GM21515 (cell line): ENCODE data around the gene KNDC1.
"Not testable (repeated sequence)": the region's sequence is repeated elsewhere in the genome, so short reads cannot be mapped to it uniquely, and the experiment has no call there.

Source experiments
- ATAC-seq: cut with Tn5 transposase; IDR thresholded peaks from one replicate; pipeline ENCODE4 v1.9.1; 2021; ENCODE audit not compliant: unreplicated experiment

The KNDC1 gene

GRCh38 chr10:133141144-133141957 lies 18.7 kb upstream of the KNDC1 start:
- no peak for ATAC-seq

GRCh38 chr10:133141958-133142340 lies 18.1 kb upstream of the KNDC1 start:
- ATAC-seq: no peak

- no peak for ATAC-seq
Measured at GRCh38 chr10:133142523-133143199, 17.4 kb upstream of the KNDC1 start.

- ATAC-seq: no peak
Measured at GRCh38 chr10:133143200-133143533, 16.9 kb upstream of the KNDC1 start.

GRCh38 chr10:133143546-133143945 lies 16.5 kb upstream of the KNDC1 start:
- no peak for ATAC-seq

GRCh38 chr10:133144771-133145170 lies 15.2 kb upstream of the KNDC1 start:
- ATAC-seq: no peak

GRCh38 chr10:133150226-133150625 lies 9.8 kb upstream of the KNDC1 start:
- ATAC-seq: no peak

GRCh38 chr10:133150656-133151055 lies 9.4 kb upstream of the KNDC1 start:
- ATAC-seq: no peak

- ATAC-seq: not testable (repeated sequence)
Measured at GRCh38 chr10:133151071-133151470, 8.9 kb upstream of the KNDC1 start.

- no peak for ATAC-seq
Measured at GRCh38 chr10:133151543-133151972, 8.5 kb upstream of the KNDC1 start.

GRCh38 chr10:133154411-133154810 lies 5.6 kb upstream of the KNDC1 start:
- no peak for ATAC-seq

- ATAC-seq: no peak
Measured at GRCh38 chr10:133154996-133155778, 4.8 kb upstream of the KNDC1 start.

GRCh38 chr10:133156674-133157579 lies 3.1 kb upstream of the KNDC1 start:
- ATAC-seq: no peak

- no peak for ATAC-seq
Measured at GRCh38 chr10:133157662-133158436, 2.2 kb upstream of the KNDC1 start.

GRCh38 chr10:133158437-133158755 lies 1.6 kb upstream of the KNDC1 start:
- ATAC-seq: no peak

GRCh38 chr10:133158756-133159610 lies 1.0 kb upstream of the KNDC1 start:
- ATAC-seq: no peak

GRCh38 chr10:133159611-133159949 lies 439 bp upstream of the KNDC1 start:
- ATAC-seq: no peak

GRCh38 chr10:133160826-133161471 lies 930 bp downstream of the KNDC1 start:
- ATAC-seq: no peak
